Activated CD4-positive, CD25-positive, alpha-beta regulatory T cell treated with anti-CD3 and anti-CD28 coated beads, Interleukin-2, amount 50 U/mL, for 72 hours (primary cell): ENCODE data around the gene UBE3B.

ENCODE experiments used
- DNase-seq: peaks from one replicate; pipeline ENCODE4 v3.0.0; 2021

The UBE3B gene

GRCh38 chr12:109557200-109557599 lies 79.8 kb downstream of the UBE3B start:
- no peak for DNase-seq

- DNase-seq, result no peak
Measured at GRCh38 chr12:109557805-109558204, 80.4 kb downstream of the UBE3B start.

GRCh38 chr12:109558374-109559199 lies 81.2 kb downstream of the UBE3B start:
- no peak for DNase-seq

GRCh38 chr12:109559200-109559505 lies 81.7 kb downstream of the UBE3B start:
- no peak for DNase-seq

- no peak for DNase-seq
Measured at GRCh38 chr12:109559601-109560000, 82.2 kb downstream of the UBE3B start.

- no peak for DNase-seq
Measured at GRCh38 chr12:109560867-109561710, 83.7 kb downstream of the UBE3B start.

GRCh38 chr12:109561711-109562030 lies 84.2 kb downstream of the UBE3B start:
- no peak for DNase-seq

- no peak for DNase-seq
Measured at GRCh38 chr12:109562871-109563270, 85.4 kb downstream of the UBE3B start.

- no peak for DNase-seq
Measured at GRCh38 chr12:109563291-109564284, 86.2 kb downstream of the UBE3B start.

GRCh38 chr12:109566424-109566823 lies 89.0 kb downstream of the UBE3B start:
- DNase-seq, result no peak

- DNase-seq, result no peak
Measured at GRCh38 chr12:109567296-109567695, 89.9 kb downstream of the UBE3B start.

GRCh38 chr12:109567967-109568366 lies 90.5 kb downstream of the UBE3B start:
- no peak for DNase-seq

- DNase-seq, result no peak
Measured at GRCh38 chr12:109568486-109568885, 91.1 kb downstream of the UBE3B start.

GRCh38 chr12:109571773-109572505 lies 94.5 kb downstream of the UBE3B start:
- DNase-seq, result no peak

GRCh38 chr12:109572506-109572845 lies 95.0 kb downstream of the UBE3B start:
- DNase-seq, result no peak

- DNase-seq, result peak; percentile 94
Measured at GRCh38 chr12:109573029-109573913, 95.8 kb downstream of the UBE3B start, which contains the start of the genes MMAB and MVK. Gene MMAB (minus strand): TSS chr12:109573504. CDS start chr12:109573480, 24 bp downstream. Gene MVK (plus strand): TSS chr12:109573794. CDS start chr12:109574823, 1,029 bp downstream.

GRCh38 chr12:109573914-109574244 lies 96.4 kb downstream of the UBE3B start:
- no peak for DNase-seq

- no peak for DNase-seq
Measured at GRCh38 chr12:109575683-109576082, 98.2 kb downstream of the UBE3B start.

GRCh38 chr12:109577311-109577710 lies 99.9 kb downstream of the UBE3B start:
- DNase-seq, result no peak

GRCh38 chr12:109578330-109578927 lies 101.0 kb downstream of the UBE3B start:
- DNase-seq, result no peak

GRCh38 chr12:109579639-109580038 lies 102.2 kb downstream of the UBE3B start:
- no peak for DNase-seq
